HepG2 (cell line): ENCODE measurements around the gene CTDP1. TPM values are rescaled to one million over a fixed set of nuclear protein-coding genes. Genes with fewer than 3 reads are reported as not detected.

ENCODE experiments used
- ATAC-seq: fragments of 200-7000 bp; cut with Tn5 transposase; 3 replicates; pipeline ENCODE4 v1.9.1; 2020; ENCODE audit warnings: mild to moderate bottlenecking, moderate library complexity
- BruUV-seq: library from RNA; stranded (reverse); fragments of 400-500 nt; replicated peaks from 2 replicates; lab custom pipeline; 2021; lab: Mats Ljungman, UMichigan
- CTCF ChIA-PET: fragments of 300-600 bp; formaldehyde crosslinking; extraction: SDS; loops from one replicate; lab custom pipeline; 2021; ENCODE audit warnings: low total read pairs, inconsistent platforms, low intra/inter-chr PET ratio; lab: Yijun Ruan, JAX
- POLR2A ChIA-PET: fragments of 350-600 bp; sonication (Branson Sonifier 250); formaldehyde crosslinking; loops from one replicate; lab custom pipeline; 2020; ENCODE audit warnings: antibody characterized with exemption, inconsistent platforms; lab: Yijun Ruan, JAX
- DNase-seq: peaks from one replicate; pipeline ENCODE4 v3.0.0-alpha.2; 2015; ENCODE audit warnings: low spot score
- FAIRE-seq: peaks from 3 replicates; lab custom pipeline; 2011; peaks lifted over from hg19 to GRCh38; lab: Jason Lieb, UNC
- H2AFZ ChIP-seq: one replicate; pipeline ENCODE4 v1.6.1; 2011; ENCODE audit warnings: low read length, inconsistent platforms
- H3K27ac ChIP-seq: fragments of 300-600 bp; 3 replicates; pipeline ENCODE4 v1.8.0; 2011; ENCODE audit warnings: mixed run types, mild to moderate bottlenecking, mixed read lengths, low read length, inconsistent platforms; ENCODE audit not compliant: insufficient read depth; ENCODE audit errors: extremely low read length
- H3K27me3 ChIP-seq, 2 experiments: fragments of 200-600 bp in 1 of 2; 2 replicates in 1 of 2; 3 replicates in 1 of 2; pipeline versions ENCODE4 v1.6.0 to v1.8.0; 2011; ENCODE audit warnings: low read length in 2 of 2, mild to moderate bottlenecking in 2 of 2, moderate library complexity in 2 of 2, inconsistent platforms in 1 of 2; ENCODE audit not compliant: insufficient read depth in 2 of 2, control insufficient read depth in 1 of 2
- H3K36me3 ChIP-seq, 2 experiments: fragments of 200-600 bp in 1 of 2; replicated peaks in 1 of 2; 2 replicates in 1 of 2; 3 replicates in 1 of 2; pipeline versions ENCODE4 v1.5.1 to v1.8.0; 2011; ENCODE audit warnings: low read length in 2 of 2, inconsistent platforms in 1 of 2; ENCODE audit not compliant: insufficient read depth in 2 of 2, control insufficient read depth in 1 of 2
- H3K4me1 ChIP-seq: 2 replicates; pipeline ENCODE4 v1.5.1; 2012; ENCODE audit warnings: low read length, inconsistent platforms; ENCODE audit not compliant: insufficient read depth
- H3K4me2 ChIP-seq: 2 replicates; pipeline ENCODE4 v1.6.0; 2011; ENCODE audit warnings: low read depth, low read length, inconsistent platforms
- H3K4me3 ChIP-seq, 3 experiments: fragments of 200-600 bp in 1 of 3; sonication (generic), shearing (Covaris generic) in 1 of 3; replicated peaks in 1 of 3; 2 replicates each; pipeline ENCODE4 v1.5.1; 2011 to 2016; ENCODE audit warnings: low read length in 3 of 3, inconsistent platforms in 2 of 3, low read depth in 2 of 3, mild to moderate bottlenecking in 2 of 3, control low read depth in 1 of 3, mixed read lengths in 1 of 3; ENCODE audit not compliant: insufficient read depth in 1 of 3
- H3K79me2 ChIP-seq: one replicate; pipeline ENCODE4 v1.6.1; 2011; ENCODE audit warnings: low read length, inconsistent platforms; ENCODE audit not compliant: insufficient read depth
- H3K9ac ChIP-seq: 2 replicates; pipeline ENCODE4 v1.6.0; 2011; ENCODE audit warnings: mild to moderate bottlenecking, low read depth, low read length, inconsistent platforms; ENCODE audit not compliant: insufficient read depth
- H3K9me3 ChIP-seq: 2 replicates; pipeline ENCODE4 v1.5.1; 2012; ENCODE audit warnings: mild to moderate bottlenecking, low read length
- H4K20me1 ChIP-seq: 2 replicates; pipeline ENCODE4 v1.6.0; 2011; ENCODE audit warnings: inconsistent platforms, mild to moderate bottlenecking, low read length, moderate library complexity; ENCODE audit not compliant: insufficient read depth
- AFF4 ChIP-seq: sonication (generic); formaldehyde crosslinking; IDR thresholded peaks from 2 replicates; pipeline ENCODE4 v1.4.0; 2020; ENCODE audit warnings: missing genetic modification reagents
- EEA1 ChIP-seq: sonication (generic); formaldehyde crosslinking; IDR thresholded peaks from 2 replicates; pipeline ENCODE4 v1.5.1; 2020; ENCODE audit warnings: mild to moderate bottlenecking, missing genetic modification reagents, borderline replicate concordance
- HMG20A ChIP-seq: IDR thresholded peaks from 2 replicates; pipeline ENCODE4 v1.6.1; 2016; ENCODE audit warnings: borderline replicate concordance
- HNRNPH1 ChIP-seq: fragments of 200-400 bp; formaldehyde crosslinking; optimal IDR thresholded peaks from 2 replicates; pipeline ENCODE3; 2017; ENCODE audit warnings: mild to moderate bottlenecking, low read depth, low read length
- KLF15 ChIP-seq: sonication (generic); formaldehyde crosslinking; IDR thresholded peaks from 2 replicates; pipeline ENCODE4 v1.8.1; 2023; ENCODE audit warnings: borderline replicate concordance, mild to moderate bottlenecking, inconsistent platforms, missing genetic modification reagents, mixed read lengths
- KLF6 ChIP-seq: IDR thresholded peaks from 2 replicates; pipeline ENCODE4 v1.8.0; 2016; ENCODE audit warnings: missing biosample characterization, missing genetic modification reagents
- MEF2D ChIP-seq: sonication (generic); formaldehyde crosslinking; IDR thresholded peaks from 2 replicates; pipeline ENCODE4 v1.5.1; 2020; ENCODE audit warnings: mild to moderate bottlenecking, missing genetic modification reagents
- MXI1 ChIP-seq: IDR thresholded peaks from 3 replicates; pipeline ENCODE4 v1.6.1; 2012; ENCODE audit warnings: low read depth, low read length, inconsistent platforms, borderline replicate concordance
- PBX2 ChIP-seq: IDR thresholded peaks from 2 replicates; pipeline ENCODE4 v1.6.1; 2016; ENCODE audit warnings: control low read depth
- RBAK ChIP-seq: sonication (generic); formaldehyde crosslinking; IDR thresholded peaks from 2 replicates; pipeline ENCODE4 v1.5.1; 2020; ENCODE audit warnings: mild to moderate bottlenecking, missing genetic modification reagents
- RBFOX2 ChIP-seq: fragments of 200-400 bp; formaldehyde crosslinking; IDR thresholded peaks from 2 replicates; pipeline ENCODE4 v1.6.1; 2017; ENCODE audit warnings: low read depth, mild to moderate bottlenecking, low read length
- SMAD3 ChIP-seq: sonication (generic); formaldehyde crosslinking; IDR thresholded peaks from 2 replicates; pipeline ENCODE4 v1.4.0; 2020; ENCODE audit warnings: missing genetic modification reagents
- SNAI1 ChIP-seq: sonication (generic); formaldehyde crosslinking; IDR thresholded peaks from 2 replicates; pipeline ENCODE4 v1.5.0; 2020; ENCODE audit warnings: mild to moderate bottlenecking, missing genetic modification reagents, borderline replicate concordance
- TEF ChIP-seq: sonication (generic); formaldehyde crosslinking; IDR thresholded peaks from 2 replicates; pipeline ENCODE4 v1.5.0; 2020; ENCODE audit warnings: missing genetic modification reagents
- ZNF335 ChIP-seq: sonication (generic); formaldehyde crosslinking; IDR thresholded peaks from 2 replicates; pipeline ENCODE4 v1.4.0; 2020; ENCODE audit warnings: missing genetic modification reagents
- ZNF569 ChIP-seq: sonication (generic); formaldehyde crosslinking; IDR thresholded peaks from 2 replicates; pipeline ENCODE4 v1.5.0; 2020; ENCODE audit warnings: mild to moderate bottlenecking, missing genetic modification reagents, moderate library complexity, borderline replicate concordance
- ZNF773 ChIP-seq: sonication (generic); formaldehyde crosslinking; IDR thresholded peaks from 2 replicates; pipeline ENCODE4 v1.4.0; 2020; ENCODE audit warnings: missing genetic modification reagents, borderline replicate concordance
- WGBS: methylation state at CpG from one replicate; pipeline ENCODE4 v1.1.6; 2017; ENCODE audit warnings: low lambda C conversion rate; 5-methylcytosine and 5-hydroxymethylcytosine counted together
- in situ Hi-C: cut with HindIII; loops from 2 replicates; pipeline ENCODE4 v1.10.0; 2017; ENCODE audit warnings: low pct_unique_long_range_greater_than_20kb; ENCODE audit not compliant: extremely low pct_ligation_motif_present
- intact Hi-C: fragments of 100-400 bp; cut with micrococcal nuclease; formaldehyde crosslinking; loops from one replicate; pipeline ENCODE4 v1.10.0; 2022; ENCODE audit not compliant: unreplicated experiment
- polyA plus RNA-seq, 8 experiments: library from polyadenylated mRNA; depleted of rRNA in 3 of 8; stranded (reverse) in 7 of 8; unstranded in 1 of 8; fragments of >200 nt; fragmentation: Illumina TruSeq in 4 of 8; extraction: Trizol in 4 of 8; gene quantifications; 2 replicates each; pipeline versions ENCODE4 v1.2.1 to v1.2.3, GENCODE V29; 2011 to 2016; ENCODE audit warnings: low read depth in 4 of 8, missing spikeins in 1 of 8, mixed read lengths in 1 of 8; ENCODE audit not compliant: insufficient read depth in 1 of 8
- total RNA-seq, 5 experiments: library from RNA; depleted of rRNA; stranded (reverse); fragments of >200 nt; fragmentation: Illumina TruSeq; extraction: Trizol; gene quantifications; 2 replicates each; pipeline ENCODE4 v1.2.3, GENCODE V29; 2016; ENCODE audit warnings: low read depth in 1 of 5

The CTDP1 gene
- total and polyA plus RNA-seq, 2 of the 13 experiments (the other 11 are each of a cell fraction or from before 2014, with no cell fraction given): 6.9 to 11.0 TPM

GRCh38 chr18:79753391-79753851 is 73.8 kb downstream of the CTDP1 start:
- no peak overlapping the region for H2AFZ ChIP-seq
- H3K4me3 ChIP-seq: no peak overlapping the region
- H3K4me2 ChIP-seq: no peak overlapping the region
- 93% methylated on average over 22 of the region's 27 CpGs for WGBS
- no peak overlapping the region for H3K27ac ChIP-seq
- no peaks in the 10 kb centered on the region for H3K4me1 ChIP-seq
- no TSS peak for BruUV-seq
- no peak overlapping the region for H3K9ac ChIP-seq
- no peaks in the 10 kb centered on the region for H4K20me1 ChIP-seq
- H3K36me3 ChIP-seq: peaks cover 2 to 18% of the 10 kb centered on the region in 2 experiments; a peak in 2 of 5 replicates
- intact Hi-C loops (no loop called here), in situ Hi-C loops (no loop called here)
- ATAC-seq (no peak), DNase-seq (no peak), FAIRE-seq (no peak)
- no peaks in the 10 kb centered on the region for H3K27me3 ChIP-seq
- ChIA-PET CTCF (no interaction called here), POLR2A (no interaction called here)
- no peaks in the 10 kb centered on the region for H3K9me3 ChIP-seq
- H3K79me2 ChIP-seq: no peaks in the 10 kb centered on the region
- no peak for TF ChIP-seq TEF (CRISPR knock-in tag)
- TF ChIP-seq RBFOX2: no peak
- TF ChIP-seq EEA1 (CRISPR knock-in tag): no peak
- no peak for TF ChIP-seq KLF6 (CRISPR knock-in tag)
- TF ChIP-seq KLF15: no peak
- TF ChIP-seq RBAK (CRISPR knock-in tag): no peak
- TF ChIP-seq PBX2 (CRISPR knock-in tag): no peak
- TF ChIP-seq AFF4 (CRISPR knock-in tag): no peak
- TF ChIP-seq HNRNPH1: no peak
- no peak for TF ChIP-seq SMAD3 (CRISPR knock-in tag)
- TF ChIP-seq MEF2D (CRISPR knock-in tag): no peak
- TF ChIP-seq ZNF773: no peak
- no peak for TF ChIP-seq SNAI1
- TF ChIP-seq ZNF569 (CRISPR knock-in tag): no peak
- TF ChIP-seq HMG20A (CRISPR knock-in tag): no peak
- TF ChIP-seq MXI1: no peak
- no peak for TF ChIP-seq ZNF335 (CRISPR knock-in tag)
